PC-9 (cell line): Measurements from ENCODE around the gene FIZ1. TPM values are rescaled to one million over a fixed set of nuclear protein-coding genes. Genes with fewer than 3 reads are reported as not detected.

Source experiments
- BruUV-seq: library from RNA; stranded (reverse); fragments of 400-500 nt; replicated peaks from 2 replicates; lab custom pipeline; 2021; lab: Mats Ljungman, UMichigan
- CTCF ChIA-PET: fragments of 300-600 bp; sonication (Branson Sonifier 250); formaldehyde crosslinking; loops from one replicate; lab custom pipeline; 2022; ENCODE audit warnings: antibody characterized with exemption; lab: Charles Lee
- POLR2A ChIA-PET: fragments of 300-600 bp; sonication (Branson Sonifier 250); formaldehyde crosslinking; loops from one replicate; lab custom pipeline; 2022; ENCODE audit warnings: antibody characterized with exemption; ENCODE audit not compliant: unreplicated experiment; lab: Charles Lee
- DNase-seq, 2 experiments: peaks; one replicate each; pipeline versions ENCODE4 v3.0.0 to v3.0.0-alpha.2; 2015 to 2022; ENCODE audit warnings: mixed read lengths in 1 of 2
- H2AFZ ChIP-seq: fragments of 200-600 bp; sonication (generic); 2 replicates; pipeline ENCODE4 v1.8.1; 2017; ENCODE audit warnings: antibody characterized with exemption
- H3F3A ChIP-seq: fragments of 200-600 bp; sonication (generic); 2 replicates; pipeline ENCODE4 v1.8.1; 2017; ENCODE audit warnings: antibody characterized with exemption, mild to moderate bottlenecking, low read depth; ENCODE audit not compliant: insufficient read depth
- H3K27ac ChIP-seq: fragments of 200-600 bp; sonication (generic); 2 replicates; pipeline ENCODE4 v1.6.1; 2016; ENCODE audit warnings: mixed run types
- H3K27me3 ChIP-seq: fragments of 200-600 bp; sonication (generic); 2 replicates; pipeline ENCODE4 v1.6.1; 2016; ENCODE audit warnings: low read depth, mixed run types; ENCODE audit not compliant: insufficient read depth
- H3K36me3 ChIP-seq: fragments of 200-600 bp; sonication (generic); 2 replicates; pipeline ENCODE4 v1.6.1; 2016; ENCODE audit warnings: low read depth, mixed run types
- H3K4me1 ChIP-seq: fragments of 200-600 bp; sonication (generic); replicated peaks from 2 replicates; pipeline ENCODE4 v1.6.1; 2016; ENCODE audit warnings: mixed run types; ENCODE audit not compliant: insufficient read depth
- H3K4me2 ChIP-seq: fragments of 200-600 bp; sonication (generic); 2 replicates; pipeline ENCODE4 v1.6.1; 2017; ENCODE audit warnings: mixed run types
- H3K4me3 ChIP-seq: fragments of 200-600 bp; sonication (generic); 2 replicates; pipeline ENCODE4 v1.6.1; 2016; ENCODE audit warnings: mixed run types
- H3K79me2 ChIP-seq: fragments of 200-600 bp; sonication (generic); 2 replicates; pipeline ENCODE4 v1.6.1; 2017; ENCODE audit warnings: low read depth, mixed run types
- H3K9me2 ChIP-seq: fragments of 200-600 bp; sonication (generic); 2 replicates; pipeline ENCODE4 v1.8.1; 2017; ENCODE audit warnings: mild to moderate bottlenecking; ENCODE audit not compliant: insufficient read depth
- H3K9me3 ChIP-seq: fragments of 200-600 bp; sonication (generic); 2 replicates; pipeline ENCODE4 v1.8.1; 2016; ENCODE audit warnings: low read depth; ENCODE audit not compliant: insufficient read depth
- H4K20me1 ChIP-seq: fragments of 200-600 bp; sonication (generic); 2 replicates; pipeline ENCODE4 v1.8.1; 2017; ENCODE audit not compliant: insufficient read depth
- CTCF ChIP-seq: fragments of 200-600 bp; sonication (generic); conservative IDR thresholded peaks from 2 replicates; pipeline ENCODE4 v1.6.1; 2017; ENCODE audit warnings: mixed run types, antibody characterized with exemption, mild to moderate bottlenecking, moderate library complexity
- EZH2 ChIP-seq: fragments of 200-600 bp; sonication (generic); IDR thresholded peaks from 2 replicates; pipeline ENCODE4 v1.8.0; 2017; ENCODE audit warnings: antibody characterized with exemption, low read depth
- intact Hi-C: fragments of 100-400 bp; cut with micrococcal nuclease; formaldehyde crosslinking; loops from one replicate; pipeline ENCODE4 v1.10.0; 2022; ENCODE audit not compliant: unreplicated experiment
- total RNA-seq: library from RNA; stranded (reverse); gene quantifications from 2 replicates; pipeline ENCODE4 v1.2.3, GENCODE V29; 2021

FIZ1 gene
- total RNA-seq, 1 experiment from 2014 or later: 25.4 TPM

DNA sequence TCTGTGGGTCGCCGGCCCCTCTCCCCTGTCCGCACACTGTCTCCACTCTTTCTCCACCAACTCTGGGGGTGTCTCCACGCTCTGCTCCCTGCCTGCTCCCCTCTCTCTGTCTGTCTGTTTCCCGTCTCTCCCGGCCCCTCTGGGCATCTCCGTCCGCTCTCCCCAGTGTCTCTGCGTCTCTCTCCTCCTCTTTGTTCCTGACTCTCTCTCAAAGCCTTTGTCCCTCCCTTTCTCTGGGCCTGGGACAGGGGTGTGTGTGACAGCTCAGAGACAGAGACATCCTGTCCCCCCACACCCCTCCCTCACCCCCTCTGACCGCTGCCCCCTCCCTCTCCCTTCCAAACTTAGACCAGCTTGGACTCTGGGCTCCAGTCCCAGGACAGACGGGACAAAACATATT is 53.3 kb downstream of the FIZ1 start:
- no peak for DNase-seq
- intact Hi-C loops: loop anchor here (1.0 to 5.0 kb wide), 6 partner anchors 20 to 69 kb away; partner anchors contain the start of genes FIZ1, ZNF579, ZNF628 and ZNF865
- ChIA-PET CTCF (interaction anchor here (0.5 to 1.4 kb wide), 5 partner anchors 13 to 1887 kb away, joined by 3 to 11 read pairs (median 5); partner anchors contain the start of gene FIZ1), POLR2A (interaction anchor here (0.5 to 1.4 kb wide), 10 partner anchors 21 to 139 kb away, joined by 3 to 44 read pairs (median 14); partner anchors contain the start of genes FIZ1, UBE2S, ZNF579 and ZNF784)
- H2AFZ ChIP-seq: no peak overlapping the region
- H3K27ac ChIP-seq: peak overlapping the region; percentile 96
- BruUV-seq: no TSS peak
- H3K4me3 ChIP-seq: peak overlapping the region; percentile 45; the same call in 1 of the 2 replicates
- no peaks in the 10 kb centered on the region for H3K27me3 ChIP-seq
- no peaks in the 10 kb centered on the region for H3K9me3 ChIP-seq
- peaks cover 7% of the 10 kb centered on the region; the same call in 1 of the 2 replicates for H3K79me2 ChIP-seq
- H3F3A ChIP-seq: peaks cover 59% of the 10 kb centered on the region
- H3K36me3 ChIP-seq: no peaks in the 10 kb centered on the region
- H3K4me1 ChIP-seq: peaks cover 74% of the 10 kb centered on the region
- H3K9me2 ChIP-seq: no peaks in the 10 kb centered on the region
- peak overlapping the region; percentile 77 for H3K4me2 ChIP-seq
- H4K20me1 ChIP-seq: no peaks in the 10 kb centered on the region
- TF ChIP-seq CTCF (no peak), EZH2 (no peak)

DNA sequence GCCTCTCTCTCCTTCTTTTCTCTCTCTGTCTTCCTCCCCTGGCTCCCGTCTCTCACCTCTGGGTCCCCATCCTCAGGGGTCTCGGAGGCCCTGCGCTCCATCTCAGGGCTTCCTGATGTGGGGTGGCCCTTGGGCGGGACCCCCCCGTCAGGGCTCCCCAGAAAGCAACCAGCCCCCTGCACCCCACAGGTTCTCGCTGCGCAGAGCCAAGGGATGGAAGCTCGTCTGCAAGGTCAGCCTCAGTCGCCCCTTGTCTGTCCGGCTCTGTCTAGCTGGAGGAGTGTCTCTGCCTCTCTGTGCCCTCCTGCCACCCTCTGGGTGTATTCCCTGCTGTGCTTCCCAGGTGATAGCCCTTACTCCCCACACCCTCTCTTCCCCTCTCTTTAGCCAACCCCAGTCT is 53.9 kb downstream of the FIZ1 start, which contains the start of gene SBK3:
TSS of gene SBK3 (minus strand) at position 101 of the 400 bp plus-strand sequence. CDS start at position 101, 0 bp downstream.
- Histone ChIP-seq H3K4me3 (peak within 1 kb of the TSS; percentile 45; the same call in 1 of the 2 replicates), H3K36me3 (no peaks in the 10 kb centered on the region), H3K9me2 (no peaks in the 10 kb centered on the region), H3K4me2 (peak within 1 kb of the TSS; percentile 77), H3F3A (peaks cover 55% of the 10 kb centered on the region), H3K27me3 (no peaks in the 10 kb centered on the region), H3K27ac (peak within 1 kb of the TSS; percentile 96), H4K20me1 (no peaks in the 10 kb centered on the region), H3K79me2 (peaks cover 7% of the 10 kb centered on the region; the same call in 1 of the 2 replicates), H2AFZ (peak within 1 kb of the TSS; percentile 79), H3K9me3 (no peaks in the 10 kb centered on the region), H3K4me1 (peaks cover 69% of the 10 kb centered on the region)
- TF ChIP-seq EZH2 (no peak), CTCF (no peak)
- intact Hi-C loops: loop anchor here (5.0 kb wide), 1 partner anchor 68 kb away; the partner anchor contains the start of gene ZNF628
- no peak for DNase-seq
- ChIA-PET POLR2A (interaction anchor here (0.5 kb wide), 1 partner anchor 22 kb away, joined by 8 read pairs; no protein-coding TSS in a partner anchor), CTCF (interaction anchor here (1.4 kb wide), 1 partner anchor 87 kb away, joined by 3 read pairs; no protein-coding TSS in a partner anchor)
- BruUV-seq: no TSS peak

DNA sequence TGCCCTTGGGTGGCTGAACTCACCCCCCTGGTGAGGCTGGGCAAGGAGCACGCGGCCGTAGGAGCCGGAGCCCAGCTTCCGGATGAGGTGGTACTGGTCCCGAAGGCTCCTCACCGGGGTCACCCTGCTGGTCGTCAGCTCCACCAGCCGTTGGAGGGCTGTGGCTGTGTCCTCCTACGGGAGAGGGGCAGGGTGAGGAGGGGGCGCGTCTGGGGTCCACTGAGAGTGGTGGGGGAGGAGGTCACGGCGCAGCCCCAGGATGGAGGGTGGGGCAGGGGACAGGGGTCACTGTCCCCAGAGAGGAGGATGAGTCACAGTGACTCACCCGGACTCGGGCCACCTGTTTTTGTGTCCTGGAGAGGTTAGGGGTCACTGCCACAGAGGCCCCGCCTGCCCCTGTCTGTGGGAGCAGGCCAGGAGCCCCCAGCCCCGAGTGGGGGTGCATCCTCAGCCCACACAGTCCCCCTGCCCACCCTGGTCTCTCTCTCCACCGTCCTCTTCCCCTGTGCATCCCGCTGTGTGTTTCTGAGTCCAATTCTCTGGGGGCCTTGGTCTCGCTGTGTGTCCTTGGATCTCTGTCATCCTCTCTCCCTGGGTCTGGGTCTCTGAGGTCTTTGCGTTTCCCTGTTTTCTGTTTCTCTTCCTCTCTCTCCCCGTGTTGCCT is 54.4 kb downstream of the FIZ1 start:
- H3K27ac ChIP-seq: peak overlapping the region; percentile 96
- TF ChIP-seq EZH2 (no peak), CTCF (no peak)
- H3F3A ChIP-seq: peaks cover 55% of the 10 kb centered on the region
- no peaks in the 10 kb centered on the region for H3K9me3 ChIP-seq
- H3K4me3 ChIP-seq: peak overlapping the region; percentile 36; the same call in 1 of the 2 replicates
- no peaks in the 10 kb centered on the region for H3K36me3 ChIP-seq
- ChIA-PET CTCF (interaction anchor here (0.7 kb wide), 1 partner anchor 54 kb away, joined by 3 read pairs; the partner anchor contains the start of gene FIZ1), POLR2A (interaction anchor here (0.5 to 0.6 kb wide), 2 partner anchors 17 to 1982 kb away, joined by 3 to 4 read pairs; no protein-coding TSS in a partner anchor)
- H3K9me2 ChIP-seq: no peaks in the 10 kb centered on the region
- peaks cover 7% of the 10 kb centered on the region; the same call in 1 of the 2 replicates for H3K79me2 ChIP-seq
- no peaks in the 10 kb centered on the region for H3K27me3 ChIP-seq
- intact Hi-C loops: loop anchor here (5.0 kb wide), 1 partner anchor 68 kb away; the partner anchor contains the start of gene ZNF628
- BruUV-seq: no TSS peak
- no peaks in the 10 kb centered on the region for H4K20me1 ChIP-seq
- H2AFZ ChIP-seq: peak overlapping the region; percentile 79
- peak; percentile 72 to 76 for DNase-seq
- H3K4me2 ChIP-seq: peak overlapping the region; percentile 77
- peaks cover 64% of the 10 kb centered on the region for H3K4me1 ChIP-seq
